Endothelial cell of umbilical vein (primary cell): ENCODE measurements around the gene TOE1. TPM values are rescaled to one million over a fixed set of nuclear protein-coding genes. Genes with fewer than 3 reads are reported as not detected.
A peak's percentile ranks its signal among the peaks of the same experiment; 100 is the strongest.

Experiments used
- BruUV-seq: library from RNA; stranded (reverse); fragments of 400-500 nt; replicated peaks from 2 replicates; lab custom pipeline; 2021; lab: Mats Ljungman, UMichigan
- CTCF ChIA-PET: fragments of 300-600, 350-600 bp; sonication (Branson Sonifier 250); formaldehyde crosslinking; loops from one replicate; lab custom pipeline; 2021; ENCODE audit warnings: antibody characterized with exemption, inconsistent platforms; lab: Charles Lee
- POLR2A ChIA-PET: fragments of 300-600, 350-600 bp; sonication (Branson Sonifier 250); formaldehyde crosslinking; loops from one replicate; lab custom pipeline; 2021; ENCODE audit warnings: antibody characterized with exemption, inconsistent platforms; lab: Charles Lee
- DNase-seq: peaks from one replicate; pipeline ENCODE4 v3.0.0-alpha.2; 2011; ENCODE audit warnings: low read depth, low spot score
- FAIRE-seq: peaks from 2 replicates; lab custom pipeline; 2011; peaks lifted over from hg19 to GRCh38; lab: Jason Lieb, UNC
- H2AFZ ChIP-seq: 2 replicates; pipeline ENCODE4 v1.6.0; 2012; ENCODE audit warnings: low read depth, low read length, control low read depth, inconsistent platforms
- H3K27ac ChIP-seq: 2 replicates; pipeline ENCODE4 v1.5.1; 2011; ENCODE audit warnings: low read depth, mild to moderate bottlenecking, control low read depth, low read length, moderate library complexity; ENCODE audit not compliant: insufficient read depth
- H3K27me3 ChIP-seq, 2 experiments: 2 replicates each; pipeline versions ENCODE4 v1.6.0 to v1.6.1; 2011; ENCODE audit warnings: low read length in 2 of 2, mixed read lengths in 1 of 2; ENCODE audit not compliant: control insufficient read depth in 2 of 2, insufficient read depth in 2 of 2
- H3K36me3 ChIP-seq, 2 experiments: 2 replicates in 1 of 2; 3 replicates in 1 of 2; pipeline ENCODE4 v1.5.1; 2011; ENCODE audit warnings: low read length in 2 of 2, mild to moderate bottlenecking in 1 of 2, moderate library complexity in 1 of 2; ENCODE audit not compliant: control insufficient read depth in 2 of 2, insufficient read depth in 2 of 2; ENCODE audit errors: extremely low read depth in 1 of 2
- H3K4me1 ChIP-seq: 3 replicates; pipeline ENCODE4 v1.5.1; 2011; ENCODE audit warnings: mild to moderate bottlenecking, low read length; ENCODE audit not compliant: control insufficient read depth, insufficient read depth; ENCODE audit errors: extremely low read depth
- H3K4me2 ChIP-seq: 2 replicates; pipeline ENCODE4 v1.6.1; 2011; ENCODE audit warnings: low read length, control low read depth, mixed read lengths; ENCODE audit not compliant: insufficient read depth
- H3K4me3 ChIP-seq, 3 experiments: fragments of 200-600 bp in 1 of 3; sonication (generic), shearing (Covaris generic) in 1 of 3; replicated peaks in 1 of 3; 2 replicates each; pipeline ENCODE4 v1.5.1; 2011 to 2016; ENCODE audit warnings: control low read depth in 3 of 3, low read length in 3 of 3, mild to moderate bottlenecking in 2 of 3, inconsistent platforms in 1 of 3, low read depth in 1 of 3, moderate library complexity in 1 of 3; ENCODE audit not compliant: insufficient read depth in 1 of 3
- H3K79me2 ChIP-seq: 2 replicates; pipeline ENCODE4 v1.6.0; 2012; ENCODE audit warnings: low read length, inconsistent platforms; ENCODE audit not compliant: control insufficient read depth, insufficient read depth
- H3K9ac ChIP-seq: replicated peaks from 2 replicates; pipeline ENCODE3; 2011; ENCODE audit warnings: low read length, control low read depth; ENCODE audit not compliant: insufficient read depth; ENCODE audit errors: extremely low read depth
- H3K9me1 ChIP-seq: replicated peaks from 3 replicates; pipeline ENCODE4 v1.6.0; 2011; ENCODE audit warnings: mild to moderate bottlenecking, low read length; ENCODE audit not compliant: control insufficient read depth, insufficient read depth; ENCODE audit errors: extremely low read depth
- H3K9me3 ChIP-seq: replicated peaks from 2 replicates; pipeline ENCODE4 v1.5.1; 2012; ENCODE audit warnings: low read length, inconsistent platforms; ENCODE audit not compliant: control insufficient read depth, insufficient read depth
- H4K20me1 ChIP-seq: replicated peaks from 2 replicates; pipeline ENCODE3; 2011; ENCODE audit warnings: mild to moderate bottlenecking, low read length; ENCODE audit not compliant: control insufficient read depth, insufficient read depth; ENCODE audit errors: extremely low read depth
- EZH2 ChIP-seq: IDR thresholded peaks from 2 replicates; pipeline ENCODE4 v1.6.1; 2012; ENCODE audit warnings: borderline replicate concordance, low read depth, mild to moderate bottlenecking, moderate library complexity, low read length, inconsistent platforms; ENCODE audit not compliant: severe bottlenecking
- FOS ChIP-seq: IDR thresholded peaks from 2 replicates; pipeline ENCODE4 v1.6.1; 2011; ENCODE audit warnings: mild to moderate bottlenecking, low read length, moderate library complexity, borderline replicate concordance; ENCODE audit not compliant: insufficient read depth
- GATA2 ChIP-seq: IDR thresholded peaks from 2 replicates; pipeline ENCODE4 v1.7.0; 2011; ENCODE audit warnings: low read depth, mild to moderate bottlenecking, moderate library complexity, mixed read lengths, low read length; ENCODE audit not compliant: insufficient read length, insufficient read depth
- JUN ChIP-seq: IDR thresholded peaks from 2 replicates; pipeline ENCODE4 v1.6.1; 2011; ENCODE audit warnings: borderline replicate concordance, low read depth; ENCODE audit not compliant: insufficient read length, insufficient read depth
- MYC ChIP-seq: IDR thresholded peaks from one replicate; pipeline ENCODE4 v1.6.1; 2011; ENCODE audit warnings: mild to moderate bottlenecking, low read depth, low read length
- POLR2A ChIP-seq: IDR thresholded peaks from 2 replicates; pipeline ENCODE4 v1.6.1; 2012; ENCODE audit warnings: low read depth, mild to moderate bottlenecking, control low read depth, low read length
- POLR2AphosphoS5 ChIP-seq: IDR thresholded peaks from 2 replicates; pipeline ENCODE4 v1.6.1; 2012; ENCODE audit warnings: low read depth, mild to moderate bottlenecking, control low read depth, low read length, moderate library complexity; ENCODE audit not compliant: insufficient read depth
- dilution Hi-C: fragments of 300-500 bp; cut with MboI; formaldehyde crosslinking; loops from one replicate; pipeline ENCODE4 v1.15.0; 2019; ENCODE audit warnings: low sequenced_read_pairs; ENCODE audit not compliant: extremely low pct_ligation_motif_present
- intact Hi-C: fragments of 100-400 bp; cut with micrococcal nuclease; formaldehyde crosslinking; loops from one replicate; pipeline ENCODE4 v1.10.0; 2022
- polyA plus RNA-seq, 4 experiments: library from polyadenylated mRNA; depleted of rRNA in 3 of 4; stranded (reverse) in 3 of 4; unstranded in 1 of 4; fragments of >200 nt; gene quantifications; 2 replicates each; pipeline versions ENCODE4 v1.2.1 to v1.2.3, GENCODE V29; 2011 to 2012; ENCODE audit warnings: missing spikeins in 1 of 4
- total RNA-seq: library from RNA; stranded (reverse); gene quantifications from 2 replicates; pipeline ENCODE4 v1.2.3, GENCODE V29; 2021
- TF ChIP-seq, protein P1 (sequence below): IDR thresholded peaks from 2 replicates; pipeline ENCODE4 v1.6.1; 2011; ENCODE audit not compliant: insufficient read depth, insufficient read length
- TF ChIP-seq, protein P2 (sequence below), 2 donors: IDR thresholded peaks; 1 replicate in 1 of 2; 2 replicates in 1 of 2; pipeline ENCODE4 v1.5.1; 2011; ENCODE audit warnings: low read length in 2 of 2, mild to moderate bottlenecking in 2 of 2, moderate library complexity in 2 of 2, control low read depth in 1 of 2, inconsistent platforms in 1 of 2, low read depth in 1 of 2; ENCODE audit not compliant: insufficient read depth in 1 of 2; ENCODE audit errors: extremely low read depth in 1 of 2

Gene TOE1
- total and polyA plus RNA-seq, 2 donors (not counting 3 experiments of a cell fraction or from before 2014, with no cell fraction given), result 16.3 to 24.9 TPM

DNA sequence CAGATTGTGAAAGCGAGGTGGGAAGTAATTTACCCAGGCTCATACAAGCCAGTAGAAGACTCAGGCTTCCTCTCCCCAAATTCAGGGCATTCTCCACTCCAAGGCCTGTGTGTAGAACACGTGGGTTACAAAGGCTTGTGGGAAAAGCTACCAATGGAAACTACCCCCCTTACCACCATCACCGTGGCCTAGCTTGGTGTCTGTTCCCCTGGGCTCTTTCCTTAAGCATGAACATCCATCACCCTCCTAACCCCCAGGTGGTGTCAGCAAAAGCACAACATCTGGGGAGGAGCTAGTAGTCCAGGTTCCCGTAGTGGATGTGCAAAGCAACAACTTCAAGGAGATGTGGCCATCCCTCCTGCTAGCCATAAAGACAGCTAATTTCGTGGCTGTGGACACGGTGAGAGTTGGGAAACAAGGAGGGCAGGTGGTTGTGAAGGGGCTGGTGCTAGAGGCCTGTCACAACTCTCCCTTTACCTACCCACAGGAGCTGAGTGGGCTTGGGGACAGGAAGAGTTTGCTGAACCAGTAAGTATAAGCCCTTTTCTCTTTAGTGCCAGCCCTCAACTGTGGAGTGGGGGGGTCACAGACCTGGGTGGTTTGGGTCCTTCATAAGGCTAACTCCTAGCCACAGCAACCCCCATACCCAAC lies 971 bp downstream of the TOE1 start:
- Histone ChIP-seq H3K27me3 (no peaks in the 10 kb centered on the region), H3K4me2 (peak overlapping the region; percentile 75), H2AFZ (no peak overlapping the region), H3K9me1 (no peaks in the 10 kb centered on the region), H3K79me2 (peaks cover 24% of the 10 kb centered on the region), H3K9me3 (no peaks in the 10 kb centered on the region), H3K27ac (peak overlapping the region; percentile 85), H3K4me1 (peaks cover 22% of the 10 kb centered on the region), H4K20me1 (no peaks in the 10 kb centered on the region), H3K9ac (peak overlapping the region; percentile 81), H3K36me3 (peaks cover 8 to 11% of the 10 kb centered on the region in 2 experiments), H3K4me3 (peak overlapping the region; percentile 48 to 82 (median 56))
- FAIRE-seq, result no peak
- dilution Hi-C loops (no loop called here), intact Hi-C loops (loop anchor here (1.0 to 5.0 kb wide), 7 partner anchors 14 to 346 kb away; partner anchors contain the start of genes CCDC163, GPBP1L1, MMACHC and TESK2)
- CTCF ChIA-PET, result interaction anchor here (0.9 to 3.5 kb wide), 13 partner anchors 8 to 550 kb away, joined by 3 to 35 read pairs (median 8); partner anchors contain the start of genes HECTD3, TESK2 and UROD
- no TSS peak for BruUV-seq
- POLR2A ChIA-PET, result interaction anchor here (0.9 to 2.9 kb wide), 8 partner anchors 13 to 611 kb away, joined by 3 to 33 read pairs (median 11); partner anchors contain the start of genes CCDC163, HPDL, MMACHC and PRDX1
- no peak for TF ChIP-seq MYC
- TF ChIP-seq, protein P1, sequence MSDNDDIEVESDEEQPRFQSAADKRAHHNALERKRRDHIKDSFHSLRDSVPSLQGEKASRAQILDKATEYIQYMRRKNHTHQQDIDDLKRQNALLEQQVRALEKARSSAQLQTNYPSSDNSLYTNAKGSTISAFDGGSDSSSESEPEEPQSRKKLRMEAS, result no peak
- TF ChIP-seq POLR2AphosphoS5, result no peak
- TF ChIP-seq FOS, result no peak
- no peak for TF ChIP-seq POLR2A
- DNase-seq, result no peak

DNA sequence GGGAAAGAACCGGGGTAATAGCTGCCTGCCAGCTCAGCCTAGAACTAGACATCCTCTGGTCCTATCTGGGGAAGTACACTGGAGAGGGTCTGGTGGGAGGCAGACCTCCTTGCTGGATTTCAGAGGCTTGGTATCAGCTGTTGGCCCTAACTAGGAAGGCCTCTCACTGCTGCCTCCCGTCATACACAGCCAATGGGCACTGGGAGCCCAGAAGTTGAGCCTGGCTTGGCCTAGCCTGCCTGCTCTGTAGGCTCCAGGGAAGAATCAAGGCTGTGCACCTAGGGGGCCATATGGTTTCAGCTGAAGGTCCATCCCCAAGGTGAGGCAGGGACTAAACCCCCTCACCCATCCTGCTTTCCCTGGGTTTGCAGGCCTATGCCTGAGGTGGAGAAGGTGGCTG lies 4.5 kb downstream of the TOE1 start:
- peaks cover 20% of the 10 kb centered on the region for H3K4me1 ChIP-seq
- dilution Hi-C loops, result no loop called here
- DNase-seq, result no peak
- POLR2A ChIA-PET, result no interaction called here
- no peaks in the 10 kb centered on the region for H3K9me1 ChIP-seq
- H3K27ac ChIP-seq, result no peak overlapping the region
- H3K9ac ChIP-seq, result no peak overlapping the region
- CTCF ChIA-PET, result interaction anchor here (1.6 to 1.9 kb wide), 2 partner anchors 16 to 330 kb away, joined by 5 read pairs; no protein-coding TSS in a partner anchor
- H3K79me2 ChIP-seq, result peaks cover 24% of the 10 kb centered on the region
- TF ChIP-seq FOS (no peak), POLR2AphosphoS5 (no peak), EZH2 (no peak), MYC (no peak), JUN (no peak), GATA2 (no peak), POLR2A (no peak)
- TF ChIP-seq, protein P2, sequence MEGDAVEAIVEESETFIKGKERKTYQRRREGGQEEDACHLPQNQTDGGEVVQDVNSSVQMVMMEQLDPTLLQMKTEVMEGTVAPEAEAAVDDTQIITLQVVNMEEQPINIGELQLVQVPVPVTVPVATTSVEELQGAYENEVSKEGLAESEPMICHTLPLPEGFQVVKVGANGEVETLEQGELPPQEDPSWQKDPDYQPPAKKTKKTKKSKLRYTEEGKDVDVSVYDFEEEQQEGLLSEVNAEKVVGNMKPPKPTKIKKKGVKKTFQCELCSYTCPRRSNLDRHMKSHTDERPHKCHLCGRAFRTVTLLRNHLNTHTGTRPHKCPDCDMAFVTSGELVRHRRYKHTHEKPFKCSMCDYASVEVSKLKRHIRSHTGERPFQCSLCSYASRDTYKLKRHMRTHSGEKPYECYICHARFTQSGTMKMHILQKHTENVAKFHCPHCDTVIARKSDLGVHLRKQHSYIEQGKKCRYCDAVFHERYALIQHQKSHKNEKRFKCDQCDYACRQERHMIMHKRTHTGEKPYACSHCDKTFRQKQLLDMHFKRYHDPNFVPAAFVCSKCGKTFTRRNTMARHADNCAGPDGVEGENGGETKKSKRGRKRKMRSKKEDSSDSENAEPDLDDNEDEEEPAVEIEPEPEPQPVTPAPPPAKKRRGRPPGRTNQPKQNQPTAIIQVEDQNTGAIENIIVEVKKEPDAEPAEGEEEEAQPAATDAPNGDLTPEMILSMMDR (IDR thresholded peaks at IDR 0.05; ENCODE audit: extremely low read depth in 1 of 2, insufficient read depth in 1 of 2, low read depth in 1 of 2, low read length in 2 of 2), result no peak
- TF ChIP-seq, protein P1, result no peak
- no peaks in the 10 kb centered on the region for H3K27me3 ChIP-seq
- BruUV-seq, result no TSS peak
- H3K9me3 ChIP-seq, result no peaks in the 10 kb centered on the region
- no peak overlapping the region for H3K4me3 ChIP-seq
- FAIRE-seq, result no peak
- intact Hi-C loops, result loop anchor here (5.0 kb wide), 1 partner anchor 343 kb away; the partner anchor contains the start of genes GPBP1L1 and TMEM69
- H4K20me1 ChIP-seq, result no peaks in the 10 kb centered on the region
- peaks cover 8 to 11% of the 10 kb centered on the region in 2 experiments for H3K36me3 ChIP-seq
- no peak overlapping the region for H3K4me2 ChIP-seq
- H2AFZ ChIP-seq, result no peak overlapping the region
